HG02938 (cell line): ENCODE results near the gene UHMK1.
"Not testable (repeated sequence)": the region's sequence is repeated elsewhere in the genome, so short reads cannot be mapped to it uniquely, and the experiment has no call there.

Source experiments
- ATAC-seq: cut with Tn5 transposase; IDR thresholded peaks from one replicate; pipeline ENCODE4 v1.9.1; 2021; ENCODE audit warnings: mild to moderate bottlenecking, moderate library complexity; ENCODE audit not compliant: unreplicated experiment

The UHMK1 gene

DNA sequence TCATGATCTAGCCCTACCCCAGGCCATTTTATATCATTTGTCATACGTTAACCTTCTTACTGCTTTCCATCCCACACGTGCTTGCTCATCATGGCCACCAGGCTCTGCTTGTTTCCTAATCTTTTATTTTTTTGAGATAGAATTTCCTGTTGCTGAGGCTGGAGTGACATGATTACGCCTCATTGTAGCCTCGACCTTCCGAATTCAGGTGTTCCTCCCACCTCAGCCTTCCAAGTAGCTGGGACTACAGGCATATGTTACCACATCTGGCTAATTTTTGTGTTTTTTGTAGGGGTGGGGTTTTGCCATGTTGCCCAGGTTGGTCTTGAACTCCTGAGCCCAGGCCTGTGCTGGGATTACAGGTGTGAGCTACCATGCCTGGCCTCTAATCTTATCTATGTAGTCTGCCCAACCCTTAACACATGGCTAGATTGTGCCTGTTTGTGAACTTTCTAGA is 67.2 kb downstream of the UHMK1 start:
- no peak for ATAC-seq

DNA sequence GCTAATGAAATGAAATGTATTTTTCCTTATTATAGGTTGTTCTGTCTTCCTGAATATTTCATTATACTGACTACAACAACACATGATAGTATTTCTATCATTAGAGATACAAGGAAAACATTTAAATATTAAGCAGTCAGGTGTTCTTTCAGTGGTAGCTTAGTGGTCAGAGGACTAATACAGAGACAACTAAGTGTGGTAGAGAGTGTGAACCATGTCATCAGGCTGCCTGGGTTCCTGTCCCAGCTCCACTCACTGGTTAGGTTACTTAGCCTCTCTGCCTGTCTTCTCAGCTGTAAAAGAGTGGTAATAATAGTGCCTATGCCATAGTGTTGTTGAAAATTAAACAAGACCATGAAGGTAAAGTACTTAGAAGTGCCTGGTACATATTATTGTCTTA is 67.8 kb downstream of the UHMK1 start:
- ATAC-seq, result no peak

DNA sequence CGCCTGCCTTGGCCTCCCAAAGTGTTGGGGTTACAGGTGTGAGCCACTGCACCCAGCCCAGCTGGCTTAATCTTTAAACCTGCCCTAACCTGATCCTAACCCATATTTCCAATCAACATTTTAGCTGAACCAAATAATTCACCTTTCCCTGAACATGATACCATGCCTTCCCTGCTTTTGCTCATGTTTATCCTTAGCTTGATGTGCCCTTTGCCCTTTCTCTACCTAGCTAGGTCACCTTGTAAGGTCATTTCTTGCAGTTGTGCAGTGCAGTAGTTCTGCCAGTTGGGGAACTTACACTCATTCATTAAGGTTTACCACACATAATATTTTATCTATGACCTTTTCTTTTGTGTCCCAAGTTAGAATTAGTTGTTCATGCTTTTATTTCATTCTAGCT is 69.3 kb downstream of the UHMK1 start:
- ATAC-seq, result no peak

DNA sequence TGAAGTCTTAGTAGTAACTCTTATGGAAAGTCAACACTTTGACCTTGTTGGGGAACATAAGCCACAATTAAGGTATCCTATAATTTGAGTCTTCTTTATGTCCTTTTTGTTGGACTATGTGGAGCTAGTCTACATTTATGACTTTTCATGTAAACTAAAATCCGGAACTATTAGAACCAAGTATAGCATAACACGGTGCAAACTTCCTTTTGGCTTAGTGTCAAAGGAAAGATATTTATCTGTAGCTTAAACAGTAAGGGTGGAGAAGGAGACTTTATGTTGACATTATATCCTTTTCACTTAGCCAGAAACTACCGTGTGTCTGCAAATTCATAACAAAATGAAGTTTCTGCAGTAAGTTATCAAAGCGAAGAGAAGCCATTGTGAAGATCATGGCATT is 71.2 kb downstream of the UHMK1 start:
- ATAC-seq, result no peak

DNA sequence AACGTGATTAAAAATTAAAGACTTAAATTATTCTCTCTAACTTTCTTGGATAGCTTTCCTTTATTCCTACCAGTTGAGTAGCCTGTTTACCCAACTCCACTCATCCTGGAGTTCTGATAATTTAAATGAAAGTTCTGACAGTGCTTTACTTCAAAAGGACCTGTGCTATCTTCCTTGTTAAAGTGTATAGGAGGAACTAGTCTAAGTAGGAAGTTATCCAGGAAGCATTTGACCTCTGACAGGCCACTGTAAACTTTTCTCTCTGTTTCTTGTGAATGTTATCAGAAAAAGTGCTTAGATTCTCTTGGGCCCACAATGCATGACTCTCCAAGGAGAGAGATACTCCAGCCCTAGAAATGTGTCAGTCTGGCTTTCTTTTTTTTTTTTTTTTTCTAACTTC is 73.1 kb downstream of the UHMK1 start:
- ATAC-seq, result no peak

DNA sequence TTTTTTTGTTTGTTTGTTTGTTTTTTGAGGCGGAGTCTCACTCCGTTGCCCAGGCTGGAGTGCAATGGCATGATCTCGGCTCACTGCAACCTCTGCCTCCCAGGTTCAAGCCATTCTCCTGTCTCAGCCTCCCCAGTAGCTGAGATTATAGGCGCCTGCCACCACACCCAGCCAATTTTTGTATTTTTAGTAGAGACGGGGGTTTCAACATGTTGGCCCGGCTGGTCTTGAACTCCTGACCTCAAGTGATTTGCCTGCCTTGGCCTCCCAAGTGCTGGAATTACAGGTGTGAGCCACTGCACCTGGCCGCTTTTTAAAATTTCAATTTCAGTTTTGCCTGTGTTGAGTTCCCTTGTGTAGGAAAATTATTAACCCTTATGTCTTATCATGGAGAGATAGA is 73.5 kb downstream of the UHMK1 start:
- ATAC-seq, result not testable (repeated sequence)

DNA sequence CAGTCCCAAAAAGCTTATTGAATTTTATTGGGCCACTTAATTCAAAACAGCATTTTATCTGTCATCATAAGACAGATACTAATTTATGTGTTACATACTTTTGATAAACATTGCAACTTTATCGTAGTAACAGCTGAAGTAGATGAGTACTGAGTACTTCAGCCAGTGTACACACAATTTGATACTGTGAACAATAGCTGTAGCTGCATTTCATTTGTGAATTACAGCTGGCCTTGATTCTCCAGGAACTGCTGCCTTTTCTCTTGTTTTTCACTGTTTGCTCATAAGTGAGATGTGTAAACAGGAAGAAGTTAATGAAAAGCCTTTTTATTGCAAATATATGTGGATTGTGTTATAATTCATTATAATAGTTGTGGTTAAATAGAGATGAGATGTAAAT is 74.1 kb downstream of the UHMK1 start:
- no peak for ATAC-seq

DNA sequence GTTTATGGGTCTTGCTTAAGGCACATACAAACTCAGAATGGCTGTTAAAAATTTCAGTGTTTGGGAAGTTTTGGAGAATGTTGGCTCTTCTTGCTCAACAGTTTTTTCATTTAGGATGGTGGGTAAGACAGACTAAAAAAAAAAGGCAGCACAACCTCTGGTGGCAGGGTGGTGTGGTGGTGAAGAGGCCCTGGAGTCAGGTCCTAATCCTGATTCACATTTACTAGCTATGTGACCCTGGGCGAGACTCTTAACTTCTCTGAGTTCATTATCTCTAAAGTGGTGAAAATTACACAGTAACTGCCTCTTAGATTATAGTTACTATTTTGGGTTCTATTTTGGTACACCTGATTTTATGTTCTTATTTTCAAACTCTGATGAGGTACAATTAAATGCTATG is 75.5 kb downstream of the UHMK1 start:
- ATAC-seq, result no peak

DNA sequence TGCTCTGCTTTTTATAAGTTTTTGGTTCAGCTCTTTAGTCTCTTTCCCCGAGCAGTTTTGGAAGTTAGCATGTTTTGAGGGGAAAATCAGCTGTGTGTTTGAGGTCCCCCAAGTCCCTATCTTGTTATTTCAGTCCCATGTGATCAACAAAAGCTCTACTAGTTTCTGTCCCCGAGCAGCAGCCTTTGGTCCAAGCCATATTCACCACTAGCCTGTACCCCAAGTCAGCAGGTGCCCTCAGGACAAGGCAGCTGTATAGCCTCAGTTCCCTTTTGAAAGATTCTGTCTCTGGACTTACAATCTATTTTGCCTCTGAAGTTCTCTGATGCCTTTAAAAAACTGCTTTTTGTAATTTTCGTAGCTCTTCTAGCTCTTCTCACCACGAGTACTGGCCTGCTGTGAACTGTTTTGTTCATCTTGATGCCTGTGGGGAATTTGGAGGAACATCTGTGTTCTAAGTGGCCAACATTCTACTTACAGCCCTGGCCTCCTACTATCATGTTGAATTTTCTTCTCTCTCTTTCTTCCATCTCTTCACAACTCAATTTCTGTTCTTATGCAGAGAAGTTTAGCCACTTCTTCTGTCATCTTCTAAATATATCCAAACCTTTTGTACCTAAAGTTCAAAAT is 80.6 kb downstream of the UHMK1 start:
- ATAC-seq, result no peak

DNA sequence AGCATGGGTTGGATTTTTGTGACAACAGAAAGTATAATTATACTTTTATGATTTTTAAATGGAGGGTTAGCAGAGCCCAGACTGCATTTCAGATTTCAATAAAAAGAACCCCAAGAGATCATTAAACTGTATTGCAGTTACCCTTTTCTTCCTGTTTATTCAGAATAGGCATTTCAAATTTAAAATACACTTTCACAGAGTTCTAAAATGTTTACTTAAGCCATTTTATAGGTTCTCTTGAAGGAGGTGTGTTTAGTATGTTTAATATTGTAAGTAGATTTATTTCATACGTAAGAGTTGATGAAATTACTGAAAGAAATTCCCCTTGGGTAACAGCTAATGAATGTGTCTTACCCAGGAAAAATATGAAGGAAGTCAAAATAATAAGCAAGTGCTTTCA is 81.3 kb downstream of the UHMK1 start:
- no peak for ATAC-seq
